Measurements from ENCODE around the gene SCRN1.

Gene SCRN1

GRCh38 chr7:30005464-30005863 is 15.9 kb upstream of the SCRN1 start:
- DNase-seq (ENCODE audit: low spot score), result no peak
- Histone ChIP-seq H3K4me3 (ENCODE audit: low read length in 2 of 2) (no peak overlapping the region), H3K36me3 (replicated peaks in 1 of 2; ENCODE audit: control insufficient read depth in 2 of 2, insufficient read depth in 2 of 2, low read length in 2 of 2) (no peaks in the 10 kb centered on the region), H3K23ac (ENCODE audit: low read depth, low read length, poor library complexity) (no peak overlapping the region), H2BK5ac (ENCODE audit: low read length) (no peak overlapping the region), H3K18ac (ENCODE audit: low read length) (no peak overlapping the region), H4K91ac (ENCODE audit: low read depth, low read length, poor library complexity) (no peak overlapping the region), H3K27ac (replicated peaks; ENCODE audit: low read length) (no peak overlapping the region), H3K27me3 (ENCODE audit: control insufficient read depth in 3 of 3, insufficient read depth in 3 of 3, low read depth in 1 of 3, low read length in 3 of 3) (no peaks in the 10 kb centered on the region), H4K8ac (ENCODE audit: low read depth, low read length) (no peak overlapping the region), H2AFZ (ENCODE audit: low read length) (peak overlapping the region; percentile 66), H2BK15ac (ENCODE audit: low read length) (no peak overlapping the region), H2BK120ac (ENCODE audit: low read depth, low read length) (no peak overlapping the region), H3K9ac (ENCODE audit: low read depth, low read length, poor library complexity) (no peak overlapping the region), H2AK5ac (ENCODE audit: low read depth, low read length) (no peak overlapping the region), H3K79me1 (ENCODE audit: low read depth, low read length) (no peaks in the 10 kb centered on the region), H3K9me3 (replicated peaks in 1 of 2; ENCODE audit: control insufficient read depth in 2 of 2, insufficient read depth in 1 of 2, low read depth in 1 of 2, low read length in 2 of 2) (no peaks in the 10 kb centered on the region), H3K4me1 (ENCODE audit: control insufficient read depth in 2 of 2, insufficient read depth in 1 of 2, low read depth in 1 of 2, low read length in 2 of 2) (peaks cover 2 to 11% of the 10 kb centered on the region in 2 donors), H3K14ac (ENCODE audit: low read length) (no peak overlapping the region), H3K4ac (ENCODE audit: low read length) (no peak overlapping the region), H2BK12ac (ENCODE audit: low read length) (no peak overlapping the region), H3K4me2 (ENCODE audit: insufficient read depth, low read length, poor library complexity, severe bottlenecking) (no peak overlapping the region)
- no CpG with 5 or more reads among the region's 3 CpGs for WGBS, 2 donors (ENCODE audit: extremely low coverage in 2 of 2, insufficient read length in 2 of 2, insufficient replicate concordance in 1 of 2)

- Histone ChIP-seq H3K9me3 (replicated peaks in 1 of 2; ENCODE audit: control insufficient read depth in 2 of 2, insufficient read depth in 1 of 2, low read depth in 1 of 2, low read length in 2 of 2) (no peaks in the 10 kb centered on the region), H2BK12ac (ENCODE audit: low read length) (no peak overlapping the region), H3K79me1 (ENCODE audit: low read depth, low read length) (no peaks in the 10 kb centered on the region), H3K4me3 (ENCODE audit: low read length in 2 of 2) (no peak overlapping the region), H3K4me1 (ENCODE audit: control insufficient read depth in 2 of 2, insufficient read depth in 1 of 2, low read depth in 1 of 2, low read length in 2 of 2) (peaks cover 2 to 11% of the 10 kb centered on the region in 2 donors), H3K14ac (ENCODE audit: low read length) (no peak overlapping the region), H4K8ac (ENCODE audit: low read depth, low read length) (no peak overlapping the region), H2AFZ (ENCODE audit: low read length) (no peak overlapping the region), H4K91ac (ENCODE audit: low read depth, low read length, poor library complexity) (no peak overlapping the region), H3K4ac (ENCODE audit: low read length) (no peak overlapping the region), H3K27ac (replicated peaks; ENCODE audit: low read length) (no peak overlapping the region), H3K9ac (ENCODE audit: low read depth, low read length, poor library complexity) (no peak overlapping the region), H3K4me2 (ENCODE audit: insufficient read depth, low read length, poor library complexity, severe bottlenecking) (no peak overlapping the region), H3K27me3 (ENCODE audit: control insufficient read depth in 3 of 3, insufficient read depth in 3 of 3, low read depth in 1 of 3, low read length in 3 of 3) (no peaks in the 10 kb centered on the region), H3K18ac (ENCODE audit: low read length) (no peak overlapping the region), H3K23ac (ENCODE audit: low read depth, low read length, poor library complexity) (no peak overlapping the region), H2AK5ac (ENCODE audit: low read depth, low read length) (no peak overlapping the region), H2BK5ac (ENCODE audit: low read length) (no peak overlapping the region), H2BK15ac (ENCODE audit: low read length) (no peak overlapping the region), H2BK120ac (ENCODE audit: low read depth, low read length) (no peak overlapping the region), H3K36me3 (replicated peaks in 1 of 2; ENCODE audit: control insufficient read depth in 2 of 2, insufficient read depth in 2 of 2, low read length in 2 of 2) (no peaks in the 10 kb centered on the region)
- no peak for DNase-seq (ENCODE audit: low spot score)
- WGBS, 2 donors (ENCODE audit: extremely low coverage in 2 of 2, insufficient read length in 2 of 2, insufficient replicate concordance in 1 of 2), result no CpG with 5 or more reads among the region's 6 CpGs
Observed at GRCh38 chr7:30003098-30003497, 13.5 kb upstream of the SCRN1 start.

- Histone ChIP-seq H3K14ac (ENCODE audit: low read length) (no peak overlapping the region), H2BK5ac (ENCODE audit: low read length) (no peak overlapping the region), H2BK120ac (ENCODE audit: low read depth, low read length) (no peak overlapping the region), H2AFZ (ENCODE audit: low read length) (no peak overlapping the region), H3K4me2 (ENCODE audit: insufficient read depth, low read length, poor library complexity, severe bottlenecking) (no peak overlapping the region), H2BK12ac (ENCODE audit: low read length) (no peak overlapping the region), H3K79me1 (ENCODE audit: low read depth, low read length) (no peaks in the 10 kb centered on the region), H3K4me3 (ENCODE audit: low read length in 2 of 2) (no peak overlapping the region), H3K27ac (replicated peaks; ENCODE audit: low read length) (no peak overlapping the region), H3K4me1 (ENCODE audit: control insufficient read depth in 2 of 2, insufficient read depth in 1 of 2, low read depth in 1 of 2, low read length in 2 of 2) (peaks cover 2 to 11% of the 10 kb centered on the region in 2 donors), H3K18ac (ENCODE audit: low read length) (no peak overlapping the region), H4K8ac (ENCODE audit: low read depth, low read length) (no peak overlapping the region), H3K36me3 (replicated peaks in 1 of 2; ENCODE audit: control insufficient read depth in 2 of 2, insufficient read depth in 2 of 2, low read length in 2 of 2) (no peaks in the 10 kb centered on the region), H3K9ac (ENCODE audit: low read depth, low read length, poor library complexity) (no peak overlapping the region), H3K27me3 (ENCODE audit: control insufficient read depth in 3 of 3, insufficient read depth in 3 of 3, low read depth in 1 of 3, low read length in 3 of 3) (no peaks in the 10 kb centered on the region), H4K91ac (ENCODE audit: low read depth, low read length, poor library complexity) (no peak overlapping the region), H3K9me3 (replicated peaks in 1 of 2; ENCODE audit: control insufficient read depth in 2 of 2, insufficient read depth in 1 of 2, low read depth in 1 of 2, low read length in 2 of 2) (no peaks in the 10 kb centered on the region), H2BK15ac (ENCODE audit: low read length) (no peak overlapping the region), H3K4ac (ENCODE audit: low read length) (no peak overlapping the region), H2AK5ac (ENCODE audit: low read depth, low read length) (no peak overlapping the region), H3K23ac (ENCODE audit: low read depth, low read length, poor library complexity) (no peak overlapping the region)
- WGBS, 2 donors (ENCODE audit: extremely low coverage in 2 of 2, insufficient read length in 2 of 2, insufficient replicate concordance in 1 of 2), result no CpG with 5 or more reads among the region's 2 CpGs
- DNase-seq (ENCODE audit: low spot score), result no peak
Observed at GRCh38 chr7:30001998-30002397, 12.4 kb upstream of the SCRN1 start.

GRCh38 chr7:29998489-29998888 is 8.9 kb upstream of the SCRN1 start:
- Histone ChIP-seq H2AK5ac (ENCODE audit: low read depth, low read length) (no peak overlapping the region), H3K18ac (ENCODE audit: low read length) (no peak overlapping the region), H3K23ac (ENCODE audit: low read depth, low read length, poor library complexity) (no peak overlapping the region), H2BK15ac (ENCODE audit: low read length) (no peak overlapping the region), H3K14ac (ENCODE audit: low read length) (no peak overlapping the region), H3K4me1 (ENCODE audit: control insufficient read depth in 2 of 2, insufficient read depth in 1 of 2, low read depth in 1 of 2, low read length in 2 of 2) (peaks cover 0 to 7% of the 10 kb centered on the region in 2 donors), H4K91ac (ENCODE audit: low read depth, low read length, poor library complexity) (no peak overlapping the region), H2BK12ac (ENCODE audit: low read length) (no peak overlapping the region), H3K27me3 (ENCODE audit: control insufficient read depth in 3 of 3, insufficient read depth in 3 of 3, low read depth in 1 of 3, low read length in 3 of 3) (no peaks in the 10 kb centered on the region), H3K9ac (ENCODE audit: low read depth, low read length, poor library complexity) (no peak overlapping the region), H3K4me3 (ENCODE audit: low read length in 2 of 2) (no peak overlapping the region), H3K4ac (ENCODE audit: low read length) (no peak overlapping the region), H3K36me3 (replicated peaks in 1 of 2; ENCODE audit: control insufficient read depth in 2 of 2, insufficient read depth in 2 of 2, low read length in 2 of 2) (no peaks in the 10 kb centered on the region), H3K79me1 (ENCODE audit: low read depth, low read length) (no peaks in the 10 kb centered on the region), H3K4me2 (ENCODE audit: insufficient read depth, low read length, poor library complexity, severe bottlenecking) (no peak overlapping the region), H4K8ac (ENCODE audit: low read depth, low read length) (no peak overlapping the region), H3K27ac (replicated peaks; ENCODE audit: low read length) (no peak overlapping the region), H2AFZ (ENCODE audit: low read length) (no peak overlapping the region), H2BK5ac (ENCODE audit: low read length) (no peak overlapping the region), H2BK120ac (ENCODE audit: low read depth, low read length) (no peak overlapping the region), H3K9me3 (replicated peaks in 1 of 2; ENCODE audit: control insufficient read depth in 2 of 2, insufficient read depth in 1 of 2, low read depth in 1 of 2, low read length in 2 of 2) (peaks cover 3 to 5% of the 10 kb centered on the region in 2 donors)
- no peak for DNase-seq (ENCODE audit: low spot score)

Measured in neuronal stem cell (in vitro differentiated cells).